Testis (tissue), 3 donors: ENCODE data around the gene UTP18. TPM values are rescaled to one million over a fixed set of nuclear protein-coding genes. Genes with fewer than 3 reads are reported as not detected.
"Not testable (repeated sequence)": the region's sequence is repeated elsewhere in the genome, so short reads cannot be mapped to it uniquely, and the experiment has no call there.

Experiments used
- DNase-seq: peaks from one replicate; pipeline ENCODE4 v3.0.0-alpha.2; 2019
- H3K27ac ChIP-seq, 2 donors: fragments of 200-600 bp; sonication (generic); one replicate each; pipeline ENCODE4 v1.5.1; 2019
- H3K27me3 ChIP-seq: fragments of 200-600 bp; sonication (generic); one replicate; pipeline ENCODE4 v1.5.1; 2019
- H3K36me3 ChIP-seq: fragments of 200-600 bp; sonication (generic); one replicate; pipeline ENCODE4 v1.5.1; 2017; ENCODE audit warnings: low read depth; ENCODE audit errors: missing control alignments
- H3K4me1 ChIP-seq: fragments of 200-600 bp; sonication (generic); one replicate; pipeline ENCODE4 v1.5.1; 2019
- H3K4me3 ChIP-seq, 2 donors: fragments of 200-600 bp; sonication (generic); one replicate each; pipeline ENCODE4 v1.5.1; 2017 to 2019
- H3K9me3 ChIP-seq: fragments of 200-600 bp; sonication (generic); one replicate; pipeline ENCODE4 v1.5.1; 2017
- CTCF ChIP-seq, 3 experiments: fragments of 450-650 bp in 2 of 3; fragments of 200-600 bp in 1 of 3; sonication (generic) in 1 of 3; IDR thresholded peaks; one replicate each; pipeline ENCODE4 v1.5.1; 2016 to 2019; ENCODE audit warnings: antibody characterized with exemption in 3 of 3, mild to moderate bottlenecking in 2 of 3, moderate library complexity in 1 of 3
- POLR2A ChIP-seq: fragments of 450-650 bp; IDR thresholded peaks from one replicate; pipeline ENCODE4 v1.6.1; 2017; ENCODE audit warnings: antibody characterized with exemption, mild to moderate bottlenecking, moderate library complexity
- WGBS, 2 donors: methylation state at CpG; one replicate each; pipeline ENCODE4 v1.1.5; 2018; 5-methylcytosine and 5-hydroxymethylcytosine counted together
- intact Hi-C: fragments of 100-400 bp; cut with DNase I; formaldehyde crosslinking; loops from one replicate; pipeline ENCODE4 v1.15.1; 2023; ENCODE audit warnings: low total_unique reads
- polyA plus RNA-seq: library from polyadenylated mRNA; stranded (reverse); fragments of 350-450 nt; fragmentation: Illumina TruSeq; extraction: RNeasy Lipid Tissue Mini Kit (QIAGEN cat#74804); gene quantifications from one replicate; pipeline ENCODE4 v1.2.3, GENCODE V29; 2014; ENCODE audit warnings: low read depth, low replicate concordance; ENCODE audit not compliant: insufficient read depth
- total RNA-seq, 2 donors: library from RNA; depleted of rRNA; stranded (reverse); fragments of >200 nt; gene quantifications; one replicate each; pipeline ENCODE4 v1.2.3, GENCODE V29; 2016

Gene UTP18
- total and polyA plus RNA-seq, 3 donors from 2014 or later = 59.2 to 129 (median 71.2) TPM

- Histone ChIP-seq H3K27me3 (no peaks in the 10 kb centered on the region), H3K4me3 (no peak overlapping the region), H3K27ac (no peak overlapping the region), H3K36me3 (no peaks in the 10 kb centered on the region), H3K4me1 (no peaks in the 10 kb centered on the region), H3K9me3 (no peaks in the 10 kb centered on the region)
- no peak for DNase-seq
- peak in 2 of 3 experiments; percentile 34 to 57 for TF ChIP-seq CTCF (IDR thresholded peaks at IDR 0.05)
- TF ChIP-seq POLR2A = no peak
- WGBS, 2 donors = 64 to 72% methylated on average over 10 of the region's 10 CpGs
- intact Hi-C loops = no loop called here
Observed at GRCh38 chr17:51298508-51299371, 38.4 kb downstream of the UTP18 start.

DNA sequence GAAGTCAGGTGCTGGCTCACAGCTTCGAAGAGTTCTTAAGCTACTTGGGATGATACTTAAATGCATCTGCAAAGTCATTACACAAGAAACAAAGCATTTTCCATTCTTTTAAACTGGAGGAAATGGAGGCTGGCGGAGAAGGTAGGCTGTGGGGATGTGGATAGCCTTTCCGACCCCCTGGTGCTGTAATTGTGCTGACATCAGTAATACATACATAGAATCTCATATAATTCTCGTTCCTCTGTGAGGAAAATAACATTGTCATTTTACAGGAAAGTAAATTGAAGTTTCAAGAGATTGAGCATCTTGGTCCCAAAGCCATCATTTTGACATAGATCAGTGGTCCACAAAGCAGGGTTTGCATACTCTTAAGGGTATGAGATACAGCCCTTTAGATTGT, 39.5 kb downstream of the UTP18 start:
- no peak for DNase-seq
- H3K9me3 ChIP-seq = no peaks in the 10 kb centered on the region
- intact Hi-C loops = no loop called here
- 91 to 92% methylated on average over 4 of the region's 4 CpGs for WGBS, 2 donors
- H3K27me3 ChIP-seq = no peaks in the 10 kb centered on the region
- no peaks in the 10 kb centered on the region for H3K4me1 ChIP-seq
- no peaks in the 10 kb centered on the region for H3K36me3 ChIP-seq
- no peak overlapping the region for H3K27ac ChIP-seq
- TF ChIP-seq CTCF (IDR thresholded peaks at IDR 0.05) (no peak), POLR2A (no peak)
- H3K4me3 ChIP-seq = no peak overlapping the region

DNA sequence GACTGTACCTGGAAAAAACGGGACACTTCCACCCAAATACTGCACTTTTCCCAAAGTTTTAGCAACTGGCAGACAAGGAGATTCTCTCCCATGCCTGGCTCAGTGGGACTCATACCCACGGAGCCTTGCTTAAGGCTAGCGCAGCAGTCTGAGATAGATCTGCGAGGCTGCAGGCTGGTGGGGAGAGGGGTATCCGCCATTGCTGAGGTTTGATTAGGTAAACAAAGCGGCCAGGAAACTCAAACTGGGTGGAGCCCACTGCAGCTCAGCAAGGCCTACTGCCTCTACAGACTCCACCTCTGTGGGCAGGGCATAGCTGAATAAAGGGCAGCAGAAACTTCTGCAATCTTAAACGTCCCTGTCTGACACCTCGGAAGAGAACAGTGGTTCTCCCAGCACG, 44.8 kb downstream of the UTP18 start:
- 89 to 95% methylated on average over 9 of the region's 9 CpGs for WGBS, 2 donors
- Histone ChIP-seq H3K27me3 (no peaks in the 10 kb centered on the region), H3K27ac (no peak overlapping the region), H3K4me1 (no peaks in the 10 kb centered on the region), H3K9me3 (no peaks in the 10 kb centered on the region), H3K4me3 (no peak overlapping the region), H3K36me3 (no peaks in the 10 kb centered on the region)
- intact Hi-C loops = no loop called here
- TF ChIP-seq CTCF (IDR thresholded peaks at IDR 0.05) (no peak), POLR2A (no peak)
- DNase-seq = no peak

DNA sequence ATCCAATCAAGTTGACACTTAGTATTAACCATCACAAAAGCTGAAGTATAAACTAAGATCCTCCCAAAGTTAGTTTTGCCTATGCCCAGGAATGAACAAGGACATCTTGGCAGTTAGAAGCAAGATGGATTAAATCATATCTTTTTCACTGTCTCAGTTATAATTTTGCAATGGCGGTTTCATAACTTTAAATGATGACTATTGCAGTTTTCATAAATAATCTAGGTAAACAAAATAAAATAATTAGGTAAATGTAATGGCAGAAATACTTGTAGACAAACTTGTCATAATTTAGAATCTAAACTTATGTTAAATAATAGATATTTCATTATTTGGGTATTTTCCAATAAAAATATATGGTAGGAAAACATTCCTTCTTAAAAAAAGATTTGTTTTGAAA, 51.7 kb downstream of the UTP18 start:
- H3K36me3 ChIP-seq, intact Hi-C loops, H3K27ac ChIP-seq, DNase-seq, H3K27me3 ChIP-seq, H3K4me1 ChIP-seq, H3K4me3 ChIP-seq, H3K9me3 ChIP-seq: not testable (repeated sequence)
- WGBS, 2 donors = 76 to 81% methylated on average over 1 of the region's 1 CpG

GRCh38 chr17:51319186-51319585, 58.8 kb downstream of the UTP18 start:
- no peak for DNase-seq
- no peaks in the 10 kb centered on the region for H3K36me3 ChIP-seq
- 90 to 100% methylated on average over 1 of the region's 1 CpG for WGBS, 2 donors
- intact Hi-C loops = no loop called here
- TF ChIP-seq POLR2A (no peak), CTCF (IDR thresholded peaks at IDR 0.05) (no peak)
- no peaks in the 10 kb centered on the region for H3K27me3 ChIP-seq
- H3K27ac ChIP-seq = no peak overlapping the region
- H3K9me3 ChIP-seq = no peaks in the 10 kb centered on the region
- no peak overlapping the region for H3K4me3 ChIP-seq
- no peaks in the 10 kb centered on the region for H3K4me1 ChIP-seq
